ENCODE data around the gene ZNF319. TPM values are rescaled to one million over a fixed set of nuclear protein-coding genes. Genes with fewer than 3 reads are reported as not detected.

Gene ZNF319
- total and polyA plus RNA-seq, 2 of the 4 experiments (the other 2 are of a cell fraction), result 0.90 to 6.3 TPM

- DNase-seq (no peak), ATAC-seq (ENCODE audit: low read depth) (no peak)
- Histone ChIP-seq H2BK5ac (ENCODE audit: low read depth, low read length, poor library complexity, severe bottlenecking) (no peak overlapping the region), H3K9me1 (ENCODE audit: insufficient read depth, low read length) (no peaks in the 10 kb centered on the region), H4K5ac (ENCODE audit: low read depth, low read length) (no peak overlapping the region), H3K23ac (ENCODE audit: low read depth, low read length) (no peak overlapping the region), H3K4me2 (ENCODE audit: low read depth, low read length) (no peak overlapping the region), H3K4ac (ENCODE audit: low read depth, low read length) (no peak overlapping the region), H3K36me3 (ENCODE audit: control insufficient read depth, insufficient read depth, low read length) (no peaks in the 10 kb centered on the region), H3K18ac (ENCODE audit: low read depth, low read length) (no peak overlapping the region), H4K20me1 (ENCODE audit: insufficient read depth, low read length) (no peaks in the 10 kb centered on the region), H3K27me3 (ENCODE audit: control insufficient read depth, insufficient read depth, low read length) (peaks cover 53% of the 10 kb centered on the region), H3K4me3 (ENCODE audit: insufficient read depth, low read depth, low read length) (no peak overlapping the region), H2AFZ (replicated peaks; ENCODE audit: low read length, poor library complexity) (no peak overlapping the region), H2AK5ac (ENCODE audit: low read depth, low read length) (no peak overlapping the region), H4K8ac (ENCODE audit: low read depth in 2 of 2, low read length in 2 of 2) (no peak overlapping the region), H2BK120ac (ENCODE audit: low read depth, low read length) (no peak overlapping the region), H3K9me3 (ENCODE audit: control insufficient read depth, insufficient read depth, low read length) (no peaks in the 10 kb centered on the region), H4K91ac (ENCODE audit: insufficient read depth, low read depth, low read length) (no peak overlapping the region), H3K27ac (ENCODE audit: insufficient read depth, low read length) (no peak overlapping the region), H2BK20ac (ENCODE audit: low read depth, low read length) (no peak overlapping the region), H3K4me1 (ENCODE audit: control insufficient read depth, insufficient read depth, low read length) (no peaks in the 10 kb centered on the region), H2AK9ac (replicated peaks; ENCODE audit: low read depth, low read length, poor library complexity) (no peak overlapping the region), H3K14ac (replicated peaks; ENCODE audit: low read depth, low read length) (no peak overlapping the region), H3K9ac (ENCODE audit: low read depth, low read length) (no peak overlapping the region), H2BK15ac (ENCODE audit: low read depth, low read length) (no peak overlapping the region), H3K79me1 (ENCODE audit: low read depth in 1 of 2, low read length in 2 of 2) (no peaks in the 10 kb centered on the region), H3K56ac (ENCODE audit: extremely low read depth, insufficient read depth, low read length) (no peak overlapping the region)
- no TSS peak for BruUV-seq (replicated peaks)
- dilution Hi-C loops (cut with HindIII; ENCODE audit: low sequenced_read_pairs, unreplicated experiment), result no loop called here
- CTCF ChIA-PET, result interaction anchor here (0.6 kb wide), 1 partner anchor 209 kb away, joined by 3 read pairs; no protein-coding TSS in a partner anchor
- POLR2A ChIA-PET (ENCODE audit: unreplicated experiment), result no interaction called here
- WGBS, 2 experiments (ENCODE audit: extremely low coverage in 2 of 2, insufficient read length in 1 of 2), result 33% methylated on average over 1 of the region's 2 CpGs; no CpG with 5 or more reads in 1 of the 2 experiments
- intact Hi-C loops (cut with micrococcal nuclease), result no loop called here
- in situ Hi-C loops (cut with MboI; ENCODE audit: low sequenced_read_pairs), result no loop called here
- TF ChIP-seq RCOR1 (IDR thresholded peaks at IDR 0.05; ENCODE audit: insufficient replicate concordance, low read length) (no peak), RFX5 (IDR thresholded peaks at IDR 0.05; ENCODE audit: low read depth, low read length) (no peak), BHLHE40 (IDR thresholded peaks at IDR 0.05; ENCODE audit: low read depth, low read length) (no peak), RAD21 (IDR thresholded peaks at IDR 0.05; ENCODE audit: low read length) (no peak), CEBPB (IDR thresholded peaks at IDR 0.05; ENCODE audit: low read depth, low read length) (no peak), MXI1 (IDR thresholded peaks at IDR 0.05; ENCODE audit: borderline replicate concordance, low read depth, low read length) (no peak), ELK1 (IDR thresholded peaks at IDR 0.05; ENCODE audit: borderline replicate concordance, low read depth, low read length) (no peak), POLR2A (IDR thresholded peaks at IDR 0.05; ENCODE audit: low read depth, low read length) (no peak), CHD1 (IDR thresholded peaks at IDR 0.05; ENCODE audit: low read depth, low read length) (no peak), MAFK (IDR thresholded peaks at IDR 0.05; ENCODE audit: low read depth, low read length) (no peak), NFE2L2 (IDR thresholded peaks at IDR 0.05; ENCODE audit: low read depth, low read length) (no peak), USF2 (IDR thresholded peaks at IDR 0.05; ENCODE audit: low read depth, low read length) (no peak), FOS (IDR thresholded peaks at IDR 0.05; ENCODE audit: low read depth, low read length) (no peak), SMC3 (IDR thresholded peaks at IDR 0.05; ENCODE audit: low read depth, low read length) (no peak), CTCF (conservative IDR thresholded peaks at IDR 0.05; ENCODE audit: low read depth, low read length) (no peak), MAZ (IDR thresholded peaks at IDR 0.05; ENCODE audit: borderline replicate concordance, low read depth, low read length) (no peak)
Measured at GRCh38 chr16:57961538-57961937, 38.9 kb downstream of the ZNF319 start.
